Breast epithelium (tissue), 3 donors: Measurements from ENCODE around the gene TMEM38A.

Experiments used
- CTCF ChIP-seq, 3 donors: fragments of 450-650 bp; IDR thresholded peaks; one replicate each; pipeline ENCODE4 v1.5.1; 2016 to 2017; ENCODE audit warnings: antibody characterized with exemption in 3 of 3, mild to moderate bottlenecking in 3 of 3, moderate library complexity in 3 of 3
- POLR2A ChIP-seq: fragments of 450-650 bp; IDR thresholded peaks from one replicate; pipeline ENCODE4 v1.6.1; 2016; ENCODE audit warnings: antibody characterized with exemption, mild to moderate bottlenecking, moderate library complexity
- POLR2AphosphoS5 ChIP-seq, 3 donors: sonication (generic); formaldehyde crosslinking; IDR thresholded peaks; one replicate each; pipeline ENCODE4 v1.6.1; 2017; ENCODE audit warnings: antibody characterized with exemption in 3 of 3

GRCh38 chr19:16722591-16722990 is 61.7 kb downstream of the TMEM38A start:
- no peak for TF ChIP-seq POLR2A
- no peak for TF ChIP-seq CTCF (IDR thresholded peaks at IDR 0.05)
- no peak for TF ChIP-seq POLR2AphosphoS5 (IDR thresholded peaks at IDR 0.05)
